ENCODE data around the gene EYS. TPM values are rescaled to one million over a fixed set of nuclear protein-coding genes. Genes with fewer than 3 reads are reported as not detected.
"Not testable (repeated sequence)": the region's sequence is repeated elsewhere in the genome, so short reads cannot be mapped to it uniquely, and the experiment has no call there.

EYS gene
- total and polyA plus RNA-seq, 3 experiments from 2014 or later, result not detected

DNA sequence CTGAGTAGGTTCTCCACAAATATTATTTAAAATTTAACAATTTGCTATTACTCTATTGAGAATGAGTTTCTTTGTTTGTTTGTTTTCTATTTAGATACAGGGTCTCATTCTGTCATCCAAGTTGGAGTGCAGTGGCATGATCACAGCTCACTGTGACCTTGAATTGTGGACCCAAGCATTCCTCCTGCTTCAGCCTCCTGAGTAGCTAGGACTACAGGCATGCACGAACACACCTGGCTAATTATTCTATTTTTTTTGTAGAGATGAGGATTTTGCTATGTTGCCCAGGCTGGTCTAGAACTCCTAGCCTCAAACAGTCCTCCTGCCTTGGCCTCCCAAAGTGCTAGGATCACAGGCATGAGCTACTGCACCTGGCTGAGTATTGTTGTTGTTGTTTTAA, 1949.2 kb downstream of the EYS start:
- Mint-ChIP-seq H3K9me3 (peaks cover 10 to 31% (median 21%) of the 10 kb centered on the region in 5 donors), H3K4me1 (no peaks in the 10 kb centered on the region), H3K36me3 (peaks cover 2 to 40% (median 9%) of the 10 kb centered on the region in 3 donors), H3K27ac (no peak overlapping the region), H3K4me3 (no peak overlapping the region), H3K27me3 (peaks cover under 1 to 6% of the 10 kb centered on the region in 2 donors)
- H3K36me3 ChIP-seq (ENCODE audit: insufficient read depth, low read length), result no peaks in the 10 kb centered on the region
- H3K4me1 ChIP-seq (ENCODE audit: insufficient read depth, low read length), result no peaks in the 10 kb centered on the region
- no peak overlapping the region for H3K4me3 ChIP-seq (ENCODE audit: low read length)
- H3K27me3 ChIP-seq (ENCODE audit: insufficient read depth, low read length, poor library complexity, severe bottlenecking), result no peaks in the 10 kb centered on the region
- DNase-seq, result no peak
- ChIA-PET CTCF (interaction anchor here (1.5 kb wide), 1 partner anchor 159 kb away, joined by 6 read pairs; no protein-coding TSS in a partner anchor), POLR2A (no interaction called here)
- no peaks in the 10 kb centered on the region for H3K9me3 ChIP-seq (ENCODE audit: low read length)
- no peak overlapping the region for H3K27ac ChIP-seq (ENCODE audit: low read depth, low read length)

DNA sequence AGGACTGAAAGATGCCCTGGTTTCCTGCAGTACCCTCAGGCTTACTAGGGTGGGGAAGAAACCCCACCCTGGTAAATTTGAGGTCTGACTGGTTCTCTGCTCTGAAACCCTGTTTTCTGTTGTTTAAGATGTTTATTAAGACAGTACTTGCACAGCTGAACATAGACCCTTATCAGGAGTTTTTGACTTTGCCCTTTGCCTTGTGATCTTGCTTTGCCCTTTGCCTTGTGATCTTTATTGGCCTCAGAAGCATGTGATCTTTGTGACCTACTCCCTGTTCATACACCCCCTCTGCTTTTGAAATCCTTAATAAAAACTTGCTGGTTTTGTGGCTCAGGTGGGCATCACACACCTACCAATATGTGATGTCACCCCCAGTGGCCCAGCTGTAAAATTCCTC, 1949.8 kb downstream of the EYS start:
- H3K9me3 ChIP-seq (ENCODE audit: low read length); H3K27ac ChIP-seq (ENCODE audit: low read depth, low read length); CTCF ChIA-PET; H3K4me1 ChIP-seq (ENCODE audit: insufficient read depth, low read length); H3K4me1 Mint-ChIP-seq; H3K36me3 ChIP-seq (ENCODE audit: insufficient read depth, low read length); H3K4me3 ChIP-seq (ENCODE audit: low read length); DNase-seq; POLR2A ChIA-PET; H3K27ac Mint-ChIP-seq; H3K27me3 Mint-ChIP-seq; H3K4me3 Mint-ChIP-seq; H3K27me3 ChIP-seq (ENCODE audit: insufficient read depth, low read length, poor library complexity, severe bottlenecking): not testable (repeated sequence)
- peaks cover 3 to 40% (median 9%) of the 10 kb centered on the region in 3 donors for H3K36me3 Mint-ChIP-seq
- H3K9me3 Mint-ChIP-seq, result peaks cover 10 to 31% (median 21%) of the 10 kb centered on the region in 5 donors

DNA sequence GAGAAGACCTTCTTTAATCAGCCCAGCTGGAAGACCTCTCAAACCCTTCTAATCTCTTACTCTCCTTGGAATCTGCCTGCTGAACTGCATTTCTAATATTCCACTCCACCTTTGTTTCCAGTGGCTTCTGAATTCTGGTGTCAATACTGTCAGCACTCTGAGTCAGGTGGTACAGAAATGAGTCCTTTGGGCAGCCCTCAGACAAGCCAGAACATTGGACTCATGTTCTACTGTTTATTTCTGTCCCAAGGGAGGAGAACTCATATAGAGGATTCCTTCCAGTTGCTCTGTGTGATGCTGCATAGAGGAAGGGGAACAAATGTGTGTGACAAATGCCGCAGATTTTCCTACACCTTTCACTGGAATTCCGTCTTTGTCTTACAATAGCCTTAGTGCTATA, 1956.6 kb downstream of the EYS start:
- H3K4me3 ChIP-seq (ENCODE audit: low read length), result no peak overlapping the region
- peaks cover 5 to 39% (median 7%) of the 10 kb centered on the region in 3 donors for H3K36me3 Mint-ChIP-seq
- H3K9me3 ChIP-seq (ENCODE audit: low read length), result no peaks in the 10 kb centered on the region
- no peaks in the 10 kb centered on the region for H3K36me3 ChIP-seq (ENCODE audit: insufficient read depth, low read length)
- no peak overlapping the region for H3K27ac Mint-ChIP-seq
- peaks cover 7 to 9% of the 10 kb centered on the region in 2 donors for H3K27me3 Mint-ChIP-seq
- H3K4me3 Mint-ChIP-seq, result no peak overlapping the region
- DNase-seq, result no peak
- H3K27ac ChIP-seq (ENCODE audit: low read depth, low read length), result no peak overlapping the region
- peaks cover 0 to 16% (median 8%) of the 10 kb centered on the region in 5 donors for H3K9me3 Mint-ChIP-seq
- no peaks in the 10 kb centered on the region for H3K4me1 Mint-ChIP-seq
- POLR2A ChIA-PET, result no interaction called here
- CTCF ChIA-PET, result no interaction called here
- no peaks in the 10 kb centered on the region for H3K27me3 ChIP-seq (ENCODE audit: insufficient read depth, low read length, poor library complexity, severe bottlenecking)
- H3K4me1 ChIP-seq (ENCODE audit: insufficient read depth, low read length), result no peaks in the 10 kb centered on the region

DNA sequence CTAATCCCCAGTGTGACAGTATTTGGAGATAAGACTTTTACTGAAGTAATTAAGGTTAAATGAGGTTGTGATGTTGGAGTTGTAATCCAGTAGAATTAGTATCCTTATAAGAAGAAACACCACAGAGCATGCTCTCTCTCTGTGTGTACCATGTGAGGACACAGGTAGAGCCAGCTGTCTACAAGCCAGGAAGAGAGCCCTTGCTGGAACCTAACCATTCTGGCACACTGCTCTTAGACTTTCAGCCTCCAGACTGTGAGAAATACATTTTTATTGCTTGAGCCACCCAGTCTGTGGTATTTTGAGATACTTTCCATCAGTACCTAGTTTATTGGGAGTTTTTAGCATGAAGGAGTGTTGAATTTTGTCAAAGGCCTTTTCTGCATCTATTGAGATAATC, 1961.2 kb downstream of the EYS start:
- Histone ChIP-seq H3K4me3 (ENCODE audit: low read length) (no peak overlapping the region), H3K27me3 (ENCODE audit: insufficient read depth, low read length, poor library complexity, severe bottlenecking) (no peaks in the 10 kb centered on the region), H3K4me1 (ENCODE audit: insufficient read depth, low read length) (no peaks in the 10 kb centered on the region), H3K9me3 (ENCODE audit: low read length) (no peaks in the 10 kb centered on the region), H3K36me3 (ENCODE audit: insufficient read depth, low read length) (no peaks in the 10 kb centered on the region), H3K27ac (ENCODE audit: low read depth, low read length) (no peak overlapping the region)
- DNase-seq, result no peak
- no peak overlapping the region for H3K27ac Mint-ChIP-seq
- no peak overlapping the region for H3K4me3 Mint-ChIP-seq
- ChIA-PET POLR2A (no interaction called here), CTCF (no interaction called here)
- no peaks in the 10 kb centered on the region for H3K4me1 Mint-ChIP-seq
- H3K27me3 Mint-ChIP-seq, result peaks cover 6 to 9% of the 10 kb centered on the region in 2 donors
- peaks cover 0 to 10% (median 5%) of the 10 kb centered on the region in 5 donors for H3K9me3 Mint-ChIP-seq
- H3K36me3 Mint-ChIP-seq, result peaks cover 4 to 22% (median 7%) of the 10 kb centered on the region in 3 donors

DNA sequence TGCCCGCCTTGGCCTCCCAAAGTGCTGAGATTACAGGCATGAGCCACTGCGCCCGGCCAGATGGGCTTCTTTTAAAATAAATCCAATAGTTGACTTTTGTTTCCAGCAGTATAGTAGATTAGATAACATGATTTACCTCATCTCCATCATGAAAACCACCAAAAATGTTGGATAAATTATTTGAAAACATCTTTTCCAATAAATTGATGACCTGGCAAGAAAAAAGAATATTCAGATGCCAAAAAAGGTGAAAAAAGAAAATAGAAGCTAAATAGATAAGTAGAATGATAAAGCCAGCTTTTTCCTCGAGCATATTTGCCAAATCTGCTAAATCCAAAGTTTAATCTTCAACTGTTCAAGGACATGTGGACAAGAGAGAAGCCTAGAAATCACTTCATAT, 1962.2 kb downstream of the EYS start:
- no peaks in the 10 kb centered on the region for H3K36me3 ChIP-seq (ENCODE audit: insufficient read depth, low read length)
- H3K4me1 ChIP-seq (ENCODE audit: insufficient read depth, low read length), result no peaks in the 10 kb centered on the region
- DNase-seq, result no peak
- no peak overlapping the region for H3K4me3 ChIP-seq (ENCODE audit: low read length)
- peaks cover 0 to 3% (median 0%) of the 10 kb centered on the region in 3 donors for H3K4me1 Mint-ChIP-seq
- H3K27ac Mint-ChIP-seq, result no peak overlapping the region
- no peaks in the 10 kb centered on the region for H3K9me3 ChIP-seq (ENCODE audit: low read length)
- peaks cover 9% of the 10 kb centered on the region in 2 donors for H3K27me3 Mint-ChIP-seq
- peaks cover 2 to 22% (median 4%) of the 10 kb centered on the region in 3 donors for H3K36me3 Mint-ChIP-seq
- POLR2A ChIA-PET, result no interaction called here
- H3K4me3 Mint-ChIP-seq, result no peak overlapping the region
- H3K27ac ChIP-seq (ENCODE audit: low read depth, low read length), result no peak overlapping the region
- H3K27me3 ChIP-seq (ENCODE audit: insufficient read depth, low read length, poor library complexity, severe bottlenecking), result no peaks in the 10 kb centered on the region
- CTCF ChIA-PET, result no interaction called here
- peaks cover 0 to 10% (median 5%) of the 10 kb centered on the region in 5 donors for H3K9me3 Mint-ChIP-seq

DNA sequence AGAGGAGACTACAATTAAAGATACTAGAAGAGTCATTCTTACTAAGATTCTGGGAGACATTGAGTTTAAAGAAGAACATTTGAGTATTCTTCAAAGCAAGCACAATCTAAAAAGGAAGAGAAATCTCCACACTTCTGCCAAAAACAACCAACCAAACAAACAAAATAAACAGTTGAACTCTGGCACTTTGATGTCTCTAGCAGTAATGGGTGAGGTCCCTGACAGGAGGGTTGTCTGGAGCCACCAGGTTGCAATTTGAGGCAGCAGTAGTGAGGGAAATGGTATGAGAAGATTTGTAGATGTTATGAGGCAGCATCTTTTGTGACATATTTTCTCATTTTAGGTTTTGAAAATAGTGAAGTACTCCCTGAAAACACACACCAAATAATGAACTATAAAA, 1963.3 kb downstream of the EYS start:
- Histone ChIP-seq H3K27me3 (ENCODE audit: insufficient read depth, low read length, poor library complexity, severe bottlenecking) (no peaks in the 10 kb centered on the region), H3K4me1 (ENCODE audit: insufficient read depth, low read length) (no peaks in the 10 kb centered on the region), H3K36me3 (ENCODE audit: insufficient read depth, low read length) (no peaks in the 10 kb centered on the region), H3K4me3 (ENCODE audit: low read length) (no peak overlapping the region), H3K27ac (ENCODE audit: low read depth, low read length) (no peak overlapping the region), H3K9me3 (ENCODE audit: low read length) (no peaks in the 10 kb centered on the region)
- peaks cover 1 to 16% (median 6%) of the 10 kb centered on the region in 5 donors for H3K9me3 Mint-ChIP-seq
- no peak for DNase-seq
- peaks cover 0 to 3% (median 0%) of the 10 kb centered on the region in 3 donors for H3K4me1 Mint-ChIP-seq
- peaks cover 0 to 17% (median 2%) of the 10 kb centered on the region in 3 donors for H3K36me3 Mint-ChIP-seq
- H3K27me3 Mint-ChIP-seq, result peaks cover 4 to 8% of the 10 kb centered on the region in 2 donors
- ChIA-PET CTCF (no interaction called here), POLR2A (no interaction called here)
- no peak overlapping the region for H3K4me3 Mint-ChIP-seq
- H3K27ac Mint-ChIP-seq, result no peak overlapping the region

DNA sequence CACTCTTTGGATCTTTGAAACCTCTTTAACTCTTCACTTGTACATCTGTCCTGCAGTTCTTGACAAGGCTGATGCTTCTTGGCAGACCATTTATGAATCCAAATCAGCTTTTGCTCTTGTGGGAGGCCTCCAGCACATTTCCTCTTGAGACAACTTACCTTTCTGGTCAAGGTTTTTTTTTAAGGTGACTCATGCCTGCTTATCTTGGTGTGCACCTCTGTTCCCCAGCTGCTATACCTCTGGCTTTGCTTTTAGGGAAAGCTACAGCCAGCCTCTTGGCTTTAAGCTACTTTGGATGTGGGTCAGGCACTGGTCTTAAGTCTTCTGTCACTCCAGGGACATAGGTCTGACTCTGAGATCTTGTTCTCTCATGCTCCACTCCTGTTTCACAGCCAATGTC, 1965.0 kb downstream of the EYS start:
- Mint-ChIP-seq H3K27me3 (peaks cover 0 to 5% of the 10 kb centered on the region in 2 donors), H3K36me3 (peaks cover 0 to 4% (median 3%) of the 10 kb centered on the region in 3 donors), H3K9me3 (peaks cover 3 to 13% (median 5%) of the 10 kb centered on the region in 5 donors), H3K27ac (no peak overlapping the region), H3K4me1 (peaks cover 0 to 3% (median 0%) of the 10 kb centered on the region in 3 donors), H3K4me3 (no peak overlapping the region)
- H3K4me1 ChIP-seq (ENCODE audit: insufficient read depth, low read length), result no peaks in the 10 kb centered on the region
- no peak overlapping the region for H3K27ac ChIP-seq (ENCODE audit: low read depth, low read length)
- CTCF ChIA-PET, result no interaction called here
- no peak overlapping the region for H3K4me3 ChIP-seq (ENCODE audit: low read length)
- no peaks in the 10 kb centered on the region for H3K27me3 ChIP-seq (ENCODE audit: insufficient read depth, low read length, poor library complexity, severe bottlenecking)
- POLR2A ChIA-PET, result no interaction called here
- H3K36me3 ChIP-seq (ENCODE audit: insufficient read depth, low read length), result no peaks in the 10 kb centered on the region
- H3K9me3 ChIP-seq (ENCODE audit: low read length), result no peaks in the 10 kb centered on the region
- DNase-seq, result no peak

DNA sequence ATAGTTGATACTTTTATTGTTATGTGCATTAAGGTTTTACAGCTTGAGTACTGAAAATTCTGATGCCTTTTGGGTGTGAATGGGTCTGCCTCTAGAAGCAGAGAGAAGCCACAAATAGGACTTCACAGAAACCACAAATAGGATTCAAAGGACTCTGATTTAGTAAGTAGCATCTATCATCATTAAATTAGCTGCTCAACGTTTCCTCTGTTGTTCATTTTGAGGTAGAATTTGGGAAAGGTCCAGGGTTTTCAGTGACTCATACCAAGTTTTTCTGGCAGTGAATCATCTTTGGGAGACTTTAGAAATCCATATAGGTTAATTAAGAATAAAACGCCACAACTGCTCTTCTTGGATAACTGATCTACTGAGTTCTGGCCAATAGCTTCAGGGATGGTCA, 1966.3 kb downstream of the EYS start:
- no peak for DNase-seq
- Histone ChIP-seq H3K4me3 (ENCODE audit: low read length) (no peak overlapping the region), H3K27ac (ENCODE audit: low read depth, low read length) (no peak overlapping the region), H3K4me1 (ENCODE audit: insufficient read depth, low read length) (no peaks in the 10 kb centered on the region), H3K27me3 (ENCODE audit: insufficient read depth, low read length, poor library complexity, severe bottlenecking) (no peaks in the 10 kb centered on the region), H3K36me3 (ENCODE audit: insufficient read depth, low read length) (no peaks in the 10 kb centered on the region), H3K9me3 (ENCODE audit: low read length) (no peaks in the 10 kb centered on the region)
- POLR2A ChIA-PET, result no interaction called here
- Mint-ChIP-seq H3K4me3 (no peak overlapping the region), H3K9me3 (peaks cover 3 to 13% (median 4%) of the 10 kb centered on the region in 5 donors), H3K27me3 (peaks cover 0 to 3% of the 10 kb centered on the region in 2 donors), H3K27ac (no peak overlapping the region), H3K36me3 (peaks cover 0 to 4% (median 2%) of the 10 kb centered on the region in 3 donors), H3K4me1 (peaks cover 0 to 3% (median 0%) of the 10 kb centered on the region in 3 donors)
- CTCF ChIA-PET, result no interaction called here

All from CD8-positive, alpha-beta memory T cell (primary cell).